Fibroblast of skin of left biceps (primary cell): ENCODE results near the gene CPLANE1.
"Not testable (repeated sequence)": the region's sequence is repeated elsewhere in the genome, so short reads cannot be mapped to it uniquely, and the experiment has no call there.

ENCODE experiments used
- DNase-seq, 2 experiments: peaks; one replicate each; pipeline ENCODE4 v3.0.0-alpha.2; 2013; ENCODE audit warnings: low read depth in 2 of 2

The CPLANE1 gene

DNA sequence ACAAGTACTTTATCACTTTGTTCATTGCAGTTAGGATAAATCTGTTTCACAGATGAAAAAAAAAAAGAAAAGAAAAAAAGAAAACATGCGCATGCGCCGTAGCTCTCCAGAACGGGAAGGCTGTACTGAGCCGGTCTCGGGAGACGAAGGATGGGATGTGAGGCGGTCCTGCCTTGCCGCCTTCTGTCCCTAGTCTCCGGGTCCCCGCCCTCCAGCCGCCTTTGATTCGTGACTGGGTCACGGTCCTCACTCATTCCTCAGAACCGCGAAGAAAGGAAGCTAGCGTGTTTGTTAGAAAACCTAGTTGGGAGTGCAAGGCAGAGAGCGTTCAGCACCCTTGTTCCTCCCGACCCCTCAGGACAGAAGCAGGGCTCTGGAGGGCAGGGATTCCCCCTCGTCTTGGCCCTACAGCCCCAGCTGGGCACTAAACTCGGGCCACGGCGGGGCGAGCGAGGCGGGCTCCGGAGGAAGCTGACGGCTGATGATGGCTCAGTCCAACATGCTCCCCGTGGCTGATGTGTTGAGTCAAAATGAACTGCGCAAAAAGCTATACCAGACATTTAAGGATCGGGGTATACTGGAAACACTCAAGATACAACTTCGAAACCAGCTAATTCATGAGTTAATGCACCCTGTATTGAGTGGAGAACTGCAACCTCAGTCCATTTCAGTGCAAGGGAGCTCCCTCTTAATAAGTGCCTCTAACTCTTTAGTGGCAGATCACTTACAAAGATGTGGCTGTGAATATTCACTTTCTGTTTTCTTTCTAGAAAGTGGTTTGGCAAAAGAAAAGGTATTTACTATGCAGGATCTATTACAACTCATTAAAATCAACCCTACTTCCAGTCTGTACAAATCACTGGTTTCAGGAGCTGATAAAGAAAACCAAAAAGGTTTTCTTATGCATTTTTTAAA, 40.0 kb downstream of the CPLANE1 start:
- no peak for DNase-seq

DNA sequence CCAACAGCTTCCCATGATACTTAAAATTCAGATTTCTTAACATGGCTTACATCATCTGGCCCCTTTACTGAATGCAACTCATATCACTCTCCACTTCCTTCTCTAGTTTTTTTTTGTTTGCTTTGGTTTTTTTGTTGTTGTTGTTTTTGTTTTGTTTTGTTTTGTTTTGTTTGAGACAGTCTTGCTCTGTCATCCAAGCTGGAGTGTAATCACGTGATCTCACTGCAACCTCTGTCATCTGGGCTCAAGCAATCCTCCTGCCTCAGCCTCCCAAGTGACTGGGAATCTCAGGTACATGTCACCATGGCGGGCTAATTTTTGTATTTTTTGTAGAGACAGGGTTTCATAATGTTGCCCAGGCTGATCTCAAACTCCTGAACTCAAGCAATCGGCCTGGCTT, 41.4 kb downstream of the CPLANE1 start:
- DNase-seq, result no peak

DNA sequence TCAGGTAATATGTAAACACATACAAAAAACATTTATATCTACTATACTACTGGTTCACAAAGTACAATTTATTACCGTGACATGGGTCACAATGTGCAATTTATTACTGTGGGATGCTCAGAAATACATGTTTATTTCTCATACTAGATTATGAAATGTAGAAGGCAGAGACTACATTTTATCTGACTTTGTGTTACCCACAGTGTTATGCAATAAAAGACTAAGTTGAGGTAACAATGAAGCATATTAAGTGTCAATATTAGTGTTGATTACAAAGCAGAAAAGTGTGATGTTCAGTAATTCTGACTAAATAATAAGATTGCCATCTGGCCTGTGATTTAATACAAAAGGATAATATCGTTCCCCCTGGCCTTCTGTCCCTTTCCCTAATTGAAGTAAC, 42.4 kb downstream of the CPLANE1 start:
- no peak for DNase-seq

DNA sequence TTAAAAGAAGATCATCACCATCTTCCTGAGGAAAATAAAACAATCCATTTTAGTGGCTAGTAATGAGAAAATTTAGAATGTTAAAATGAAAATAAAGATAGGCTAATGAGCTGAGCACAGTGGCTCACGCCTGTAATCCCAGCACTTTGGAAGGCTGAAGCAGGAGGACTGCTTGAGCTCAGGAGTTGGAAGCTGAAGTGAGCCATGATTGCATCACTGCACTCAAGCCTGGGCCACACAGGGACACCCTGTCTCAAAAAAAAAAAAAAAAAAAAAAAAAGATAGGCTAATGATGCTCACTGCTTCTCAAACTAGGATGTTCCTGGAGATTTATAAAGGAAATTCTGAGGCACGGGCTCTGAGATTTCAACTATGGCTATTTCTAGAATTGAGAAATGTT, 50.3 kb downstream of the CPLANE1 start:
- DNase-seq, result no peak

DNA sequence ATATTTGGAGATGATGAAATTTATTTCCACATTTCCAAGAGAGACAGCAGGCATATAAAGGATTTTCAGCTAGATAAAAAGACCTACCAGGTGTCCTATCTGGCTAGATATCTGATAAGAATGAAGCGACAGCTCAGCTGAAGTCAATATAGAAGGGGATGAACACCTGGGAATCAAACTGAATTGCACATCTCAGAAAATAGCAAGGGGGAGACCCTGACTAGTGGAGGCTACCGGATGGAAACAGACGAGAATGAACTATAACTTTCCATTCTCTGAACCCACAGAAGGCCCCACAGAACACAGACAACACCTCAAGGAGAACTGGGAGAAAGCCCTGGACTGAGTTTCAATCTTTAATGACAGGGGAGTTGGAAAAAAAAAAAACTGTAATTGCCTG, 51.1 kb downstream of the CPLANE1 start:
- no peak for DNase-seq

DNA sequence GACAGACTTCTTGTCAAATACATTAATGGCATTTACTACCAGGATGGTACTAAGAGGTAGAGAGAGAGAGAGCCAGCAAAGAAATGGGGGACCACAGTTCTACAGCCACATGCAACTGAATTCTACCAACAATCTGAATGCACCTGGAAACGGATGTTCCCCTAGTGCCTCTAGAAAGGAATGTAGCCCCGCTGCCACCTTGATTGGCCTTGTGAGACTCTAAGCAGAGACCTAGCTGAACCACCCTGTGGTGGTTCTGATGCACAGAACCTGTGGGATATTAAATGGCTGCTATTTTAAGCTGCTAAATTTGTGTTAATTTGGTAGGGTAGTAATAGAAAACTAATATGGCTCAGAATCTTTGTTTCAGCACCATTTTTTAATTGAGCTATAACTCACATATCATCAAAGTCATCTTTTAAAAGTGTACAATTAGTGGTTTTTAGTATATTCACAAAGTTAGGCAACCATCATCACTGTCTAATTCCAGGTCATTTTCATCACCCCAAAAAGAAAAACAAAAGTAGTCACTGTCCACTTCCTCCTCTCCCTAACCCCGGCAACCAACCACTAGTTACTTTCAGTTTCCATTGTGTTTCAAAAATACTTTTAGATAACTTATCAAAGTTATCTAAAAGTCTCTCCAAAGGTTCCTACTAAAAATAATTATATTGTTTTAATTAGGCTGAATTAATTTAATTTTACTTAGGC, 51.7 kb downstream of the CPLANE1 start:
- DNase-seq, result no peak

DNA sequence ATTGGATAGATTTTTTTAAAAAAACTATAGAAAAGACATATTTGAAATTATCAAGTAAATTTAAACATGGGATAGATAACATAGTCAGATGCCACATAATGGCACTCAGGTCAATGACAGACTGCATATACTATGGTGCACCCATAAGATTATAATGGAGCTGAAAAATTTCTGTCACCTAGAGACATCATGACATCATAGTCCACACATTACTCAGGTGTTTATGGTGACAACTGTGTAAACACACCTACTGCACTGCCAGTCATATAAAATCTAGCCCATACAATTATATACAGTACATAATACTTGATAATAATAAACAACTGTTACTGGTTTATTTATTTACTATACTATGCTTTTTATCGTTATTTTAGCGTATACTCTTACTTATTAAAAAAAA, 58.6 kb downstream of the CPLANE1 start:
- no peak for DNase-seq

DNA sequence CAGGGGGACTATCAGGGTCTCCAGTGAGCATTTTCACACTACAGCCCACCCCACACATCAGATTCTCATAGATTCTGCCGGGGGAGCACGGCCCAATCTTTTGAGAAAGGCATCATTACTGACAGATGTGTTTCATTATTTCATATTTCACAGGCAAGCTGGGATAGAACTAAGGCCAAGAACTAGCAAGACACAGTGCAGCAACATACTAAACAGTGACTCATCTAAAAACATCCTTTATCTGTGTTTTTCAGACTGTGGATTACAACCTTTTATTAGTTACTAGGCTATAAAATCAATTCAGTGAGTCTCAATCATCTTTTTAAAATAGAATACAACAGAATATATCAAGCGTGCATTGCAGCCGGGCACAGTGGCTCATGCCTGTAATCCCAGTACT, 59.8 kb downstream of the CPLANE1 start:
- no peak for DNase-seq

DNA sequence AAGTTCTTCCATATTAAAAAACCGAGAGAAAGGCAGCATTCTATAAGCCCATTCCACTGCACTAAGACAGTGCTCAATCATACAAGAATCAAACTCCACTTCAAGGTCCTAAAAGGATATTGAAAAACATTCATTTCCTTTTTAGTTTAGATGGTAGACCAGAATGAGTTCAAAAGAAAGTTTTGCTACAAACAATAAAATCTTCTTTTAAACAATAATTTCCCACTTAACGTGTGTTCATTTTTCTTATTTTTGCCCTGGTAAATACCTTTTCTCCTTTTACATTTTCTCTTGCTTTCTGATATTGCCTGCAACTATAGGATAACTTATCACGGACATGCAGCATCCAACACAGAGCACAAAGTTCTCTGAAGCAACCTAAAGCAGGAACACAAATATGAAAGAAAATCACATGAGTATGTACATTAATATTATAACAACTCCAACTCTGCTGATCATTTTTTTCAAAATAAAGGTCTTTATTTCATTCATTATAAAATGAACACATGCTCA, 61.7 kb downstream of the CPLANE1 start:
- DNase-seq, result no peak

DNA sequence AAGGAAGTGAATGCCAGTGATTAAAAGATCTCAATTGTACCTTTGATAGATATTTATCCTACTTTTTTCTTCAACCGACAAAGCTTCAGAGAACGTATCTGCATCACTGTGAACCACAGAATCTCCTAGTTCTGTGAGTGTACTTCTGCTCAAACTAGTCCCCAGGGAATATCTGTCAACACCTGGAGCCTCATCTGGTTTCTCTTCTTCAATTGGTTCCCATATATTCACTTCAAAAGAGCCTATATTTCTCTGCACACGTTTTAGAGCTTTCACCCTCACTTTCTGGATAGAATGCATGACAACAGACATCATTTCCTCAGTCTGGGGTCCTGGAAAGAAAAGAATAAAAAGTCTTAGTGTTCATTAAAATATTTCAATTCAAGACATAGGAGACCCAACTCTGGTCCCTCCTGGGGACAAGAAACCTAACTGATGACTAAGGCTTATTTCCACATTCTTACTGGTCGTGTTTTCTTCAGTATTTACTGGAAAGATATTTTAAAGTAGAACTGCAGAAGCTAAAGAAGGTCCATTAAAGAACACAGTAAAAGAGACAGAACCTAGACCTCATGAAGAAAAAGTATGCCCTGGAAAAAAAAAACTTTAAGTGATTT, 64.3 kb downstream of the CPLANE1 start:
- no peak for DNase-seq

DNA sequence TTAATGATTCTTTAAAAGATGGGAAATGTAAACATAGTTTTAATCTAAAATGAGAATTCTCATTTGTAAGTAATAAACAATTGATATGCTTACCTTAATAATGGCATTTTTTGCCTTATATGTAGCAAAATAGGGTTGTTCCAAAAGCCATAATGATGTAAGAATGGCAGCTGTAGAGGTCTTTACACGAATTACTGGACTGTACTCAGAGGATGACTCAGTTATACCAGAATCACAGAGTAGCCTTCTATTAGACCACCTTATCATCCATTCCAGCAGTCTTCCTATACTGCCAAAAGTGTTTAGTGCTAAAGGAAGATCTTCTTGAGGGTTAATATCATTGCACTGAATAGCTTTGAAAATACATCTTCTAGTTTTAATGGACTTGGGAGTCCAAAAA, 66.5 kb downstream of the CPLANE1 start:
- DNase-seq, result no peak

DNA sequence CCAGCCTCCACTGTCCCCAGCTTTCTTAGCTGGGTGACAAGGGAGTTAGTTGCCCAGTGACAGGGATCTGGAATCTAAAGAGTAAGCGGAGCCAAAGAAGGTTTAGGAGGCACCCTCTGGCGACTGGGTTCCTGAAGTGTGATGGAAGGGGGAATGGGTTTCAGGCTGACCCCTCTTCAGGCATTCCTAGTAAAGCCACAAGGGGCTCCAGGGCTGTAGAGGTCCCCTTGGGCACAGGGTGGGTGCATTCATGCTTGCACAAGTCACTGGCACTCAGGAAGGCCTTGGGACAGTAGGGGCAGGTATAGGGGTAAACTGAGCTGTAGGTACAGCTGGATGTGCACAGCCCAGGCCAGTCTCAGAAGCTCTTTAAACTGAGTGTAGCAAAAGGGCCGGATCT, 74.2 kb downstream of the CPLANE1 start:
- no peak for DNase-seq

DNA sequence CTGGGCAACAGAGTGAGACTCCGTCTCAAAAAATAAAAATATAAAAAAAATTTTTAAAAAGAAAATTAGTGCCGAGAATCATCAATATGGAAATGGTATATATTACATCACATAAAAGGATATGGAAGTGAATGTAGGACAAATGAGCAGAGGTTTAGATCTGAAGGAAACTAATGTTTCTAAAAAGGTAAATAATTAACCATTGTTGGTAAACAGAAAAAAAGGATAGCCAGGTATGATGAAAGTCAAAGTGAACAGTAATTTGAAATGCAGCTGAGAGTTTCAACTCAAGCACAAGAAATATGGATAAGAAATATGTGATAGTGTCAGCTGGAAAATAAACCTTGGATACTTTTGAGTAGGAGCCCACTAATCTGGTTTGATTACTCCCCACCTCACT, 76.2 kb downstream of the CPLANE1 start:
- DNase-seq, result no peak

DNA sequence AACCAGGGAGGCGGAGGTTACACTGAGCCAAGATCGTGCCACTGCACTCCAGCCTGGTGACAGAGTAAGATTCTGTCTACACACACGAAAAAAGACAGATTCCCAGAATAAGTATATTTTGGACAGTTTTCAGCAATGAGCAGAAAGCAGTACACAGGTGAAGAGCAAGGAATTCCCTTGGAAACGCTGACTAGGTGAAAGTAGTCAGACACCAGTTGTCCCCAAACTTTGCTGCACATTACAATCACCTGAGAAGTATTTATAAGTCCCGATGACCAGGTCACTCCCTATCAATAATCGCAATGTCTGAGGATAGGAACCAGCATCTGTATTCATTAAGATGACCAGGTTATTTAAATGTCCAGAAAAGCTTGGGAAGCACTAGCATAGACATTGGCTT, 78.3 kb downstream of the CPLANE1 start:
- DNase-seq, result no peak

DNA sequence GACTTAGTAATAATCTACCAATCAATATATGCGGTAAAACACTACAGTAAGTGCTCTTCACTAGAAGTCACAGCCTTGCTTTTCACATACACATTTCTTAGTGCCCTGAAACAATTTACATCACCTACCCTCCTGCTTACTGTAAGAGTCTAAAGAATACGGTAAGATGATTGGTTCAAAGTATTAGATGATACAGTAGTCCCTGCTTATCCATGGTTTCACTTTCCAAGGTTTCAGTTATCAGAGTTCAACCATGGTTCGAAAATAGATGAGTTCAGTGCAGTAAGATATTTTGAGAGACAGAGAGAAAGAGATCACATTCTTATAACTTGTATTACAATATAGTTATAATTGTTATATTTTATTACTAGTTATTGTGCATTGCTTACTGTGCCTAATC, 83.0 kb downstream of the CPLANE1 start:
- DNase-seq, result no peak

DNA sequence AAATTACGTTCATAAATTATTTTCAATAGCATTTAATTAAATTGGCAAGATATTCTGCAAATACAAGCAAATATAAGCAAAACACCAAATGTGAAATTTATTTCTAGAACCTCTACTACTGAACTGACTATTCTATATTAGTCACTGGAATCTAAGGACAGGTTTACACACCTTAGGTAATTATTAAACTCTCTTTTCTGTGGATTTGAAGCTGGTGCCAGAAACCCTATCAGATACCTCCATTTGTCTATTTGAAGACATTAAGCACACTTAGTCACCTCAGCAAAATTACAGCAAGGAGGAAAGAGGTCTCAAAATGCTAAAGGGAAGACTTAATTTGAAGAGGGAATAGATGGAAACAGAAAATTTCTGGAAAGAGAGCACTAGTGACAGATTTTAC, 83.4 kb downstream of the CPLANE1 start:
- DNase-seq, result no peak

DNA sequence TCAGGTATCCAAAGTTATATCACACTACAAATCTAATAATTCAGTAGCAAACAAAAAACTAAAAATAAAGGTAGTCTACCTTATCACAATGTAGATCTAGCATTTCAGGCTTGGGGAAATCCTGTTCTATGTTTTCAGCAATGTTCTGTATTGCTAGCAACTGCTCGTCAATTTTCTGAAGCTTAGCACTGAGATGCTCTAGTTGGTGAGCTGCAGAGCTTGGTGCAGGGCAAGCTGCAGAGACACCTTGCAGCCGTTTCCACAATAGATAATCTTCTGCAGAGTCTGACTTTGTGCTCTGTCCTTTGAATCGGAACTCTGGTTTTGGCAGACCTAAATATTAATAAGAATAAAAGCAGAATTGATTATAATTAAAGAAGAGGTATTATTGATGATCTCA, 95.5 kb downstream of the CPLANE1 start:
- DNase-seq, result no peak

DNA sequence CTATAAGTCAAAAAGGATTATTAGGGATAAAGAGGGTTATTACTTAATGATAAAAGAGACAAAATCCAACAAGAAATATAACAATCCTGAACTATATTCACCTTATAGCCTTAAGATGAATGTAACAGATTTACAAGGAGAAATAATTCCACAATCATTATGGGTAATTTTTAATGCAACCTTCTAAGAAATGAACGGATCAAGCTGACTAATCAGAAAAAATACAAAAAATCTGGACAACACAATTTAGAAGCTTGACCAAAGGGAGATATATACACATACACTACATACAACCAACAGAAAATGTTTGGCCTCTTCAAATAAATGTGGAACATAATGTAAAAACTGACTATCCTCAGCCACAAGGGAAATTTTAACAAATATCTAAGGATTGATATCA, 102.3 kb downstream of the CPLANE1 start:
- no peak for DNase-seq

DNA sequence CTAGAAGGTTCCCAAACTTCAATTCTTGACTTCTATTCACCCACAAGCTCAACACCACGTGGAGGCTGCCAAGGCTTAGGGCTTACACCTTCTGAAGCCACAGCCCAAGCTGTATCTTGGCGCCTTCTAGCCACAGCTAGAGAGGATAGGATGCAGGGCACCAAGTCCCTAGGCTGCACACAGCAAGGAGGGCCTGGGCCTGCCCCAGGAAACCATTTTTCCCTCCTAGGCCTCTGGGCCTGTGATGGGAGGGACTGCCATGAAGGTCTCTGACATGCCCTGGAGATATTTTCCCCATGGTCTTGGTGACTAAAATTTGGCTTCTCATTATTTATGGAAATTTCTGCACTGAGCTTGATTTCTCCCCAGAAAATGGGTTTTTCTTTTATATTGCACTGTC, 112.5 kb downstream of the CPLANE1 start:
- no peak for DNase-seq

DNA sequence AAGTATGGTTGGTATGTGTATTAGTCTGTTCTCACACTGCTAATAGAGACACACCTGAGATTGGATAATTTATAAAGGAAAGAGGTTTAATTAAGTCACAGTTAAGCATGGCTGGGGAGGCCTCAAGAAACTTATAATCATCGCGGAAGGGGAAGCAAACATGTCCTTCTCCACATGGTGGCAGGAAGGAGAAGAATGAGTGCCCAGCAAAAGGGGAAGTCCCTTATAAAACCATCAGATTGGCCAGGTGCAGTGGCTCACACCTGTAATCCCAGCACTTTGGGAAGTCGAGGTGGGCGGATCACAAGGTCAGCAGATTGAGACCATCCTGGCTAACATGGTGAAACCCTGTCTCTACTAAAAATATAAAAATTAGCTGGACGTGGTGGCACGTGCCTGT, 113.9 kb downstream of the CPLANE1 start:
- DNase-seq, result not testable (repeated sequence)

DNA sequence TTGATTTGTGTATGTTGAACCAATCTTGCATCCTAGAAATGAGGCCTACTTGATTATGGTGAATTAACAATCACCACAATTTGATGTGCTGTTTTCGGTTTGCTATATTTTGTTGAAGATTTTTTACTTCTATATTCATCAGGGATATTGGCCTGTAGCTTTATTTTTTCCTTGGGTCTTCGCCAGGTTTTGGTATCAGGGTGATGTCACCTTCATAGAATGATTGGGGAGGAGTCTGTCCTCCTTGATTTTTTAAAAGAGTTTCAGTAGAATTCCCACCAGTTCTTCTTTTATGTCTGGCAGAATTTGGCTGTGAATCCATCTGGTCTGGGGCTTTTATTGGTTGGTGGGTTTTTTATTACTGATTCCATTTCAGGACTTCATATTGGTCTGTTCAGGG, 115.2 kb downstream of the CPLANE1 start:
- DNase-seq, result peak; percentile 6 to 10

DNA sequence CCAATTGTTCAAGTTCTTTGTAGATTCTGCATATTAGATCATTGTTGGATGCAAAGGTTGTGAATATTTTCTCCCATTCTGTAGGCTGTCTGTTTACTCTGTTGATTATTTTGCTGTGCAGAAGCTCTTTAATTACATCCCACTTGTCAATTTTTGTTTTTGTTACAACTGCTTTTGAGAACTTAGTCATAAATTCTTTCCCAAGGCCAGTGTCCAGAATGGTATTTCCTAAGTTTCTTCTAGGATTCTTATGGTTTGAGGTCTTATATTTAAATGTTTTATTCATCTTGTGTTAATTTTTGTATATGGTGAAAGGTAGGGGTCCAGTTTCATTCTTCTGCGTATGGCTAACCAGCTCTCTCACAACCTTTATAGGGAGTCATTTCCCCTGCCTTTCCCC, 116.5 kb downstream of the CPLANE1 start:
- DNase-seq, result no peak

DNA sequence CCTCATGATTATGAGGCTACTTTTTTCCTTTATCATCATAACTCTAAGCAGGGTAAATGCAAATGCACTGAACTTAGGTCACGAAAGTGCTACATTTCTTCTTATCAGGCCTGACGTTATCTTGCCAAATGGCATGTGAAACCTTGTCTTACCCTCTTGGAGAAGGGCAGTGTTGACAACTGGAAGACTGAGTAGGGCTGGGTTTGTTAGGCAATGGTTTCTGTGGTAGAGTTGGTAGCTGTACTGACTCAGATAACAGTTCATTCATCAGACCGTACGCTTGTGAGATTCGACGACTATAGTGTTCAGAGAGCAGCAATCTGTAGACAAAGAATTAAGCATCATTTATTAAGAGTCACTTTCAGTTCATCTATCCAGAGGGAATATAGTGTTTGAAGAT, 127.7 kb downstream of the CPLANE1 start:
- no peak for DNase-seq
